Transverse colon (tissue), 3 donors: ENCODE data around the gene RGS3.

ENCODE experiments used
- POLR2A ChIP-seq: fragments of 450-650 bp; IDR thresholded peaks from one replicate; pipeline ENCODE4 v1.6.1; 2016; ENCODE audit warnings: antibody characterized with exemption, mild to moderate bottlenecking, moderate library complexity
- TF ChIP-seq, protein P1 (sequence below), 5 experiments: fragments of 200-600 bp in 3 of 5; fragments of 450-650 bp in 2 of 5; sonication (generic) in 3 of 5; IDR thresholded peaks; 1 replicate in 2 of 5; 2 replicates in 3 of 5; pipeline ENCODE4 v1.5.1; 2016 to 2017; ENCODE audit warnings: antibody characterized with exemption in 5 of 5, inconsistent platforms in 3 of 5, mild to moderate bottlenecking in 2 of 5, moderate library complexity in 1 of 5

DNA sequence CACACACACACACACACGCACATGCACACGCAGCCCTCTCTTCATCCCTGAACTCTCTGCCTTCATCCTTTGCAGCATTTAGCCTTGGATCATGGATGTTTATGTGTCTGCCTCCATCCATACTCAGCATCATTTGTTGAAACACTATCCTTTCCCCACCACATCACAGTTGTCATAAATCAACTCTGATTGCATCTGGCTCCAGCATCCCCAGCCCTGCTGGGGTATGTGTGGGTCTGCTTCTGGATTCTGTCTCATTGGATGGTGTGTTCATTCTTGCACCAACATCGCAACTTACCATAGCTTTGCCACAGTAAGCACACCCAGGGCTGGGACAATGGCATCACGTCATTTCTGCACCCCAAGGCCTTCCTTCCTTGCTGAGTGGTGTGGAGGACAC is 175.4 kb downstream of the RGS3 start:
- no peak for TF ChIP-seq POLR2A
- TF ChIP-seq, protein P1, sequence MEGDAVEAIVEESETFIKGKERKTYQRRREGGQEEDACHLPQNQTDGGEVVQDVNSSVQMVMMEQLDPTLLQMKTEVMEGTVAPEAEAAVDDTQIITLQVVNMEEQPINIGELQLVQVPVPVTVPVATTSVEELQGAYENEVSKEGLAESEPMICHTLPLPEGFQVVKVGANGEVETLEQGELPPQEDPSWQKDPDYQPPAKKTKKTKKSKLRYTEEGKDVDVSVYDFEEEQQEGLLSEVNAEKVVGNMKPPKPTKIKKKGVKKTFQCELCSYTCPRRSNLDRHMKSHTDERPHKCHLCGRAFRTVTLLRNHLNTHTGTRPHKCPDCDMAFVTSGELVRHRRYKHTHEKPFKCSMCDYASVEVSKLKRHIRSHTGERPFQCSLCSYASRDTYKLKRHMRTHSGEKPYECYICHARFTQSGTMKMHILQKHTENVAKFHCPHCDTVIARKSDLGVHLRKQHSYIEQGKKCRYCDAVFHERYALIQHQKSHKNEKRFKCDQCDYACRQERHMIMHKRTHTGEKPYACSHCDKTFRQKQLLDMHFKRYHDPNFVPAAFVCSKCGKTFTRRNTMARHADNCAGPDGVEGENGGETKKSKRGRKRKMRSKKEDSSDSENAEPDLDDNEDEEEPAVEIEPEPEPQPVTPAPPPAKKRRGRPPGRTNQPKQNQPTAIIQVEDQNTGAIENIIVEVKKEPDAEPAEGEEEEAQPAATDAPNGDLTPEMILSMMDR (IDR thresholded peaks at IDR 0.05): no peak
